GM12873 (cell line): Measurements from ENCODE around the gene C19orf67.

ENCODE experiments used
- TF ChIP-seq, protein P1 (sequence below): IDR thresholded peaks from 2 replicates; pipeline ENCODE4 v1.5.1; 2012; ENCODE audit warnings: low read depth, mild to moderate bottlenecking, moderate library complexity, low read length, control low read depth; ENCODE audit not compliant: insufficient read depth; ENCODE audit errors: missing control alignments

The C19orf67 gene

GRCh38 chr19:14035706-14036105 is 49.9 kb downstream of the C19orf67 start:
- TF ChIP-seq, protein P1, sequence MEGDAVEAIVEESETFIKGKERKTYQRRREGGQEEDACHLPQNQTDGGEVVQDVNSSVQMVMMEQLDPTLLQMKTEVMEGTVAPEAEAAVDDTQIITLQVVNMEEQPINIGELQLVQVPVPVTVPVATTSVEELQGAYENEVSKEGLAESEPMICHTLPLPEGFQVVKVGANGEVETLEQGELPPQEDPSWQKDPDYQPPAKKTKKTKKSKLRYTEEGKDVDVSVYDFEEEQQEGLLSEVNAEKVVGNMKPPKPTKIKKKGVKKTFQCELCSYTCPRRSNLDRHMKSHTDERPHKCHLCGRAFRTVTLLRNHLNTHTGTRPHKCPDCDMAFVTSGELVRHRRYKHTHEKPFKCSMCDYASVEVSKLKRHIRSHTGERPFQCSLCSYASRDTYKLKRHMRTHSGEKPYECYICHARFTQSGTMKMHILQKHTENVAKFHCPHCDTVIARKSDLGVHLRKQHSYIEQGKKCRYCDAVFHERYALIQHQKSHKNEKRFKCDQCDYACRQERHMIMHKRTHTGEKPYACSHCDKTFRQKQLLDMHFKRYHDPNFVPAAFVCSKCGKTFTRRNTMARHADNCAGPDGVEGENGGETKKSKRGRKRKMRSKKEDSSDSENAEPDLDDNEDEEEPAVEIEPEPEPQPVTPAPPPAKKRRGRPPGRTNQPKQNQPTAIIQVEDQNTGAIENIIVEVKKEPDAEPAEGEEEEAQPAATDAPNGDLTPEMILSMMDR, result no peak

DNA sequence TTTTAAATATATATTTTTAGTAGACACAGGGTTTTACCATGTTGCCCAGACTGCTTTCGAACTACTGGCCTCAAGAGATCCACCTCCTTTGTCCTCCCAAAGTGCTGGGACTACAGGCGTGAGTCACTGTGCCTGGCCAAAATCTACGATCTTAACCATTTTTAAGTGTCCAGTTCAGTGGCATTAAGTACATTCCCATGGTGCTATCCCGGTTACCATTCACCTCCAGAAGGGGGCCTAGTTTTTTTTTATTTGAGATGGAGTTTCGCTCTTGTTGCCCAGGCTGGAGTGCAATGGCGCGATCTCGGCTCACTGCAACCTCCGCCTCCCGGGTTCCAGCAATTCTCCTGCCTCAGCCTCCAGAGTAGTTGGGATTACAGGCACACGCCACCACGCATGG is 50.4 kb downstream of the C19orf67 start:
- TF ChIP-seq, protein P1, result peak; percentile 6

GRCh38 chr19:14033946-14034345 is 51.6 kb downstream of the C19orf67 start:
- TF ChIP-seq, protein P1, result no peak

DNA sequence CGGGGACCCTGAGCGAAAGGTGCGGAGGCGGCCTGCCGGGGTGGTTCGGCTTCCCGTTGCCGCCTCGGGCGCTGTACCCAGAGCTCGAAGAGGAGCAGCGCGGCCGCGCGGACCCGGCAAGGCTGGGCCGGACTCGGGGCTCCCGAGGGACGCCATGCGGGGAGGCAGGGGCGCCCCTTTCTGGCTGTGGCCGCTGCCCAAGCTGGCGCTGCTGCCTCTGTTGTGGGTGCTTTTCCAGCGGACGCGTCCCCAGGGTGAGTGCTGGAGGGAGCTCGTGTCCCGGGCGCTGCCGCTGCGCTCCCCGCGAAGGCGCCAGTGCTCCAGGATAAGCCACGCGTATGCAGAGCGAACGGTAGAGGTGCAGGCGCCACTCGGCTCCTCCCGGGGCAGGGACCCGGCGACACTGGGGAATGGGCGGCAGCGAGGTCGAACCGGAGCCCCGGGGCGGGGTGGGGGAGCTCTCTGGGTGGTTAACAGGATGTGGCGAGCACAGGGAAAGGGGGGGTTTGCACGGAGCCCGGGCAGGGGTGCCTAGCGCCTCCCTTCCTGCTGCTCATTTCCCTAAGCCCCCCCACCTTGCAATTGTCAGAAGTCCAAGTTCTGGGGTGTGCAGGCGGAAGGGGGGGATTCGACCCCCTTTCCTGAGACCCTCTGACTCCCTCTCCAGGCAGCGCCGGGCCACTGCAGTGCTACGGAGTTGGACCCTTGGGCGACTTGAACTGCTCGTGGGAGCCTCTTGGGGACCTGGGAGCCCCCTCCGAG is 53.7 kb downstream of the C19orf67 start, which contains the start of gene IL27RA:
TSS of gene IL27RA (plus strand) at position 44 of the 762 bp plus-strand sequence. CDS start at position 155, 111 bp downstream.
- TF ChIP-seq, protein P1, result peak; percentile 86
